Stimulated activated CD8-positive, alpha-beta memory T cell treated with anti-CD3 and anti-CD28 coated beads, Interleukin-12 subunit alpha, Interleukin-12 subunit beta, amount 100 ng/mL, for 1 hour (primary cell): ENCODE measurements around the gene PCDHB2.
"Not testable (repeated sequence)": the region's sequence is repeated elsewhere in the genome, so short reads cannot be mapped to it uniquely, and the experiment has no call there.

Experiments
- DNase-seq: peaks from one replicate; pipeline ENCODE4 v3.0.0-alpha.2; 2020; ENCODE audit warnings: low read depth

Gene PCDHB2

GRCh38 chr5:141094481-141095262 is at the start of gene PCDHB2:
PCDHB2 (plus strand) TSS chr5:141094615; CDS start chr5:141094791, 176 bp downstream.
- no peak for DNase-seq

GRCh38 chr5:141050622-141051520 is 43.5 kb upstream of the PCDHB2 start, which contains the start of gene PCDHB1:
PCDHB1 (plus strand) TSS chr5:141051374; CDS start chr5:141051471, 97 bp downstream.
- no peak for DNase-seq

GRCh38 chr5:141051521-141051866 is 42.9 kb upstream of the PCDHB2 start:
- no peak for DNase-seq

- DNase-seq: no peak
Observed at GRCh38 chr5:141077826-141078225, 16.6 kb upstream of the PCDHB2 start.

GRCh38 chr5:141082228-141082627 is 12.2 kb upstream of the PCDHB2 start:
- no peak for DNase-seq

GRCh38 chr5:141084487-141084989 is 9.9 kb upstream of the PCDHB2 start:
- DNase-seq: no peak

- DNase-seq: no peak
Observed at GRCh38 chr5:141095263-141095641, 837 bp downstream of the PCDHB2 start.

- not testable (repeated sequence) for DNase-seq
Observed at GRCh38 chr5:141096181-141096580, 1.8 kb downstream of the PCDHB2 start.

GRCh38 chr5:141096586-141096985 is 2.2 kb downstream of the PCDHB2 start:
- not testable (repeated sequence) for DNase-seq

GRCh38 chr5:141100243-141100805 is 5.9 kb downstream of the PCDHB2 start, which contains the start of gene PCDHB3:
PCDHB3 (plus strand) TSS chr5:141100473; CDS start chr5:141100650, 177 bp downstream.
- no peak for DNase-seq

GRCh38 chr5:141101059-141101458 is 6.6 kb downstream of the PCDHB2 start:
- DNase-seq: no peak

- not testable (repeated sequence) for DNase-seq
Observed at GRCh38 chr5:141102070-141102469, 7.7 kb downstream of the PCDHB2 start.

- DNase-seq: not testable (repeated sequence)
Observed at GRCh38 chr5:141102471-141102870, 8.1 kb downstream of the PCDHB2 start.

- no peak for DNase-seq
Observed at GRCh38 chr5:141105350-141105749, 10.9 kb downstream of the PCDHB2 start.

GRCh38 chr5:141119250-141119649 is 24.8 kb downstream of the PCDHB2 start:
- no peak for DNase-seq

GRCh38 chr5:141121563-141121962 is 27.1 kb downstream of the PCDHB2 start, which contains the start of gene PCDHB4:
PCDHB4 (plus strand) TSS chr5:141121818; CDS start chr5:141121999, 181 bp downstream.
- no peak for DNase-seq

- DNase-seq: no peak
Observed at GRCh38 chr5:141121985-141122384, 27.6 kb downstream of the PCDHB2 start.

- DNase-seq: not testable (repeated sequence)
Observed at GRCh38 chr5:141123396-141124135, 29.2 kb downstream of the PCDHB2 start.

GRCh38 chr5:141127305-141127704 is 32.9 kb downstream of the PCDHB2 start:
- DNase-seq: no peak

- DNase-seq: no peak
Observed at GRCh38 chr5:141135030-141135717, 40.8 kb downstream of the PCDHB2 start, which contains the start of gene PCDHB5. PCDHB5 (plus strand) TSS chr5:141135206; CDS start chr5:141135435, 229 bp downstream.
